HG02981 (cell line): ENCODE results near the gene PLN.
A peak's percentile ranks its signal among the peaks of the same experiment; 100 is the strongest.

Experiments
- ATAC-seq: cut with Tn5 transposase; IDR thresholded peaks from one replicate; pipeline ENCODE4 v1.9.1; 2021; ENCODE audit warnings: mild to moderate bottlenecking, moderate library complexity; ENCODE audit not compliant: unreplicated experiment

The PLN gene

GRCh38 chr6:118548136-118548535, at the start of gene PLN:
Gene PLN (plus strand): TSS chr6:118548296. CDS start chr6:118558922, 10,626 bp downstream.
- ATAC-seq = no peak

DNA sequence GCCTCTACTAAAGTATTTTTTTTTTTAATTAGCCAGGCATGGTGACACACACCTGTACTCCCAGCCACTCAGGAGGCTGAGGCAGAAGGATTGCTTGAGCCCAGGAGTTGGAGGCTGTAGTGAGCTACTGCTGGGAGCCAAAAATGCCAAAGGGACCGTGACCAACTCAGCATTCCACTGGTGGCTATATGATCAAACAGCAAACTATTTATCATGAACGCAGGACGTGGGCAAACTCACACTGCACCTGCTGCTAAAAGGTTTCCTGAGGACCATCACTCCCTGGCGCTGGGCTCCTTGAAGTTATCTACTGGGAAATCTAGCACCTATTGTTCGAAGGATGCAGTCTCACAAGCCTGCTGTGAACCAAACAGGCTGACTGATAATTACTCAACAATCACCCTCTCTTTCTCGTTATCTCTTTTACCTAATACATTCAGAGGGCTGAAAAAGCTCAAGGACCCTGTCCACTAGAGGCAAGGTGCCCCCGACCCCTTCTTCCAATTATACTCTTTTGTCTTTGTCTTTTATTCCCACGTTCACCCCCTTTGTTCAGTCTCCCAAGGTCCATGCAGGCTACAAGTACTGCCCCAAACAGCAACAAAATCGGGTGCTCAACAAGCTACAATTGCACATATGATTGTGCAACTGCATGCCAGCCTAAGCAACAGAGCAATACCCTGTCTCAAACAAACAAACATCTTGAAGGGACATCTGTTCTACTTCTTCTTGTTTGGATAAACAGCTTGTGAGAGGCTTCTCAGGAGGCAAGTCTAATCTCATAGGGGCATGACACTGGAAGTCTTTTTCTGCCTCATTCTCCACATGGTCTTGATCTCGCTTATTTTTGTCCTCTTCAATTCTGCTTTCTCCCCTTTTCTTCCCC, 47.7 kb upstream of the PLN start:
- no peak for ATAC-seq

- ATAC-seq = no peak
These were observed 47.0 kb upstream of the PLN start for GRCh38 chr6:118501099-118501498.

- no peak for ATAC-seq
These were observed 46.3 kb upstream of the PLN start for GRCh38 chr6:118501765-118502164.

DNA sequence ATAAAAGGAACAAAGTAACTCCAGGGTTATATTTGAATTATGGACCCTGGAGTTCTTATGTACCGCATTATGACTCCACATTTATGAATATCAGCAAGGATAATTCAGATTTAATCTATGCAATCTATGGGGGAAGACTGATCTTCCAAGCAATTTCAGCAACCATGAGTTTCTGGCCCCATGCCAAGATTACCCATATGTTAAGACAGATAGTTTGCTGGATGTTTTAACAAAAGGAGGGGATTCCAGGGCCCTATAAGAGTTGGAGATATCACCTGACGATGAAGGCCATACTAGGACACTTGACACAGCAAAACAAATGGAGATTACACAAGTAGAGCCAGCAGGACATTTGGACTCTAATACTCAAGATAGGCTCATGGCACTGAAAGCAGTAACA, 45.9 kb upstream of the PLN start:
- ATAC-seq = no peak

DNA sequence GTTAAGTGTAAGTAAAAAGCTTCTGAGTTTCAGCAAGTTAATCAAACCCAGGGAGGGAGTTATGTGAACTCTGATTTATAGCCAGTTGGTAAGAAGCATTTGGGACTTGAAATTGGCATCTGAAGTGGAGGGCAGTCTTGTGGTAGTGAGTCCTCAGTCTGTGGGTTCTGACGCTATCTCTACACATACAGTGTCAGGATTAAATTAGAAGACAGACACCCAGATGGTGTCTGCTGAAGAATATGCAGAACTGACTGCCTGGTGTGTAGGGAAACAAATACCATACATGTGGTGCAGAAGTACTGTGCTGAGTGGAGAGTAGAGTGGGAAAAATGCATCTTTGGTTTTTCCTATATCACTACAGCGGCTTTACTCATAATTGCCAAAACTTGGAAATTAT, 43.5 kb upstream of the PLN start:
- no peak for ATAC-seq

- ATAC-seq = no peak
These were observed 42.4 kb upstream of the PLN start for GRCh38 chr6:118505656-118506055.

DNA sequence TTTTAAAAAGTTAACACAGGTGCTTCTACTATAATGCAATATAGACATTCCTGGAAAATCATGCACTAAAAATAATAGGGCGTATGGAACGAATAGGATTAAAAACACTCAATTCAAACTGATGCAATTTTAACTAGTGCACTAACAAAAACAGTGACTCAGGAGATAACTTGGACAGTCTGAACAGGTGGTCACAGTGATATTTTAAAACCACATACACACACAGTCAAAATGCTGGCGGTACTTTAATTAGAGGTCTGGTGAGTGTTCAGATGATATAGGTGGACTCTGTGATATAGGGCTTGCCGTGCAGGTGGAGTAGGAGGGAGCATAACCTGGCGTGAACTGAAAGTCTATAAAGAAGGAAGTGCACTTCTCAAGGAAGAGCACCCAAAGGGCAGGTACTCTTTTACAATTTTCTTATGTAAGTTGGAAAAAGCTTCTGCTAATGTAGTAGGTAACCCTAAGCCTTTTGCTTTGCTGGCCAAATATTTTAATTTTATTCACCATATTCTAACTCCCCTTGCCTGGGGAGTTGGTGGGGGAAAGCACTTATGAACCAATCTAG, 41.9 kb upstream of the PLN start:
- no peak for ATAC-seq

DNA sequence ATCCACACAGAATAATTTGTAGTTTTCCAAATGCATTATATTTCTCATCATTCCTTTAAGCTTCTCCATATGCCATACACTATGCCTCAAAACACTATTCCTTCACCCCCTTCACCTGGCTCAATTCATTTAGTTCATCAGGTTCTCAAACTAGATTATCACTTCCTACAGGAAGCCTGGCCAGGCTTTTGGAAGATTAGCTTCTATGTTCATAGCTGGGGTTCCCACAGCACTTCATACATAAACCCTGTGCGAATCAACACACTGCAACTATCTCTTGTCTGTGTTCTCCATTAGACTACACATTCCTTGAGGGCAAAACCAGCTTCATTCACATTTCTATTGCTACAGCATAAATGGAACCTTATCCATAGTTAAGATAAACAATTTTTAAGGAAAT, 40.5 kb upstream of the PLN start:
- no peak for ATAC-seq

GRCh38 chr6:118509009-118509617, 39.0 kb upstream of the PLN start:
- ATAC-seq = no peak

- no peak for ATAC-seq
These were observed 36.0 kb upstream of the PLN start for GRCh38 chr6:118511930-118512715.

- ATAC-seq = no peak
These were observed 33.4 kb upstream of the PLN start for GRCh38 chr6:118514689-118515088.

DNA sequence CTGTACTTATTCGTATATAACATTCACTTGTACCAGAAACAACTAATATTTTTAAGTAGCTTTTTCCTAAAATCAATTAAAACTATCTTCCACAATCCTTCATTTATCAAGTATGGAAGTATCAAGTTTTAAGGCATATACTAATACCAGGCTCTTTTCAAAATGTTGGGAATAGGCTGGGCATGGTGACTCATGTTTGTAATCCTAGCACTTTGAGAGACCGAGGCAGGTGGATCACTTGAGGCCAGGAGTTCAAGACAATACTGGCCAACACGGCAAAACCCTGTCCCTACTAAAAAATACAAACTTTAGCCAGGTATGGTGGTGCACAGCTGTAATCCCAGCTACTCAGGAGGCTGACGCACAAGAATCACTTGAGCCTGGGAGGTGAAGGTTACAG, 25.7 kb upstream of the PLN start:
- ATAC-seq = no peak

GRCh38 chr6:118523216-118523615, 24.9 kb upstream of the PLN start:
- peak; percentile 60 for ATAC-seq

DNA sequence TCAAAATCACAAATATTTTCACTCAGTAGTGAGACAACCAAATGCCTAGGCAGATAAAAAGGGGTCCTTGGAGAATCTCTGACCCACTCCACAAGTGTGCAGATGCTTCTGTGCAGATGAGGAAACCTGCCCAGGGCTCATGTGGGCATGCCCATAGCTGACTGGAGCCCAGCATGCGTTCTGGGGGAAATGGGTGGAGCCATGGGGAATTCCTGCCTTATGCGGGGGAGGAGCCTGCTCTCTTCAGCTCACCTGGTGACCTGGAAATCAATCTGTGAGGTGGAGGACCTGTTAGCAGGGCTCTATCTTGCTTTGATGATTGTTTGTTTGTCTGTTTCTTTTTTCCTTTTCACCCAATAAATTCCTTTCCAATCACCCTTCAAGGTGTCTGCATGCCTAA, 23.4 kb upstream of the PLN start:
- no peak for ATAC-seq

- no peak for ATAC-seq
These were observed 21.9 kb upstream of the PLN start for GRCh38 chr6:118525913-118526780.

DNA sequence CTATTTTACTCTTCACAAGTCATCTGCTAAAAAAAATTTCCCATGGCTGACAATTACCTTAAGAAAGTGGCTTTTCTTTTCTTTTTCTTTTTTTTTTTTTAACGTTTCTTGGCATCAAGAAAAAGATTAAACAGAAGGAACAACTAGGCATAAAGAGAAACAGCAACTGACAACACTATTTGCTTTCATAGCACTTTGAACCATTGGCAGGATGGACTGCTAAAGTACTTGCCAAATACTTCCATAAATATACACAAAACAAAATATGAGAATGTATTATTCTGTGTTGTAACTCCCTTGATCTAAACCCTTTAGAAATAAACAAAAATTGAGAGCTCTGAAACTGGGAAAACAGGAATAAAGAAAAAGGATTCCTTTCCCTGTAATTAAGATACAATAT, 20.0 kb upstream of the PLN start:
- no peak for ATAC-seq

DNA sequence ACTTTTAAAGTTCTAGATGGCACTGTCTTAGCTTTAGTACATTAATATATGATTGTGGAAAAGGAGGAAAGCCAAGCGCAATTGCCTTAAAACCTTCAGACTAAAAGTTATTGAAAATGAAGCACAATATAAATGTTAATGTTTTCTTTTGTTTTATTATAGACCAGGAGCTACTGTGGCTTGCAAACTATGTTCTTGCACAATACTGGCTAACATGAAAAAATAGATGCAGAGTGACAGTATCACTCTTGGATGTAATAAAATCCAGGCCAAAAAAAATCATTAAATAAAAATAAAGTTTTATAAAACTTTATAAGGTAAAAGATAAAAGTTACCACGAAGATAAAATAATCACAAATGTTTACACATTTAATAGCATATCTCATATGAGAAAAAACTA, 18.3 kb upstream of the PLN start:
- no peak for ATAC-seq

GRCh38 chr6:118530942-118531341, 17.2 kb upstream of the PLN start:
- no peak for ATAC-seq

DNA sequence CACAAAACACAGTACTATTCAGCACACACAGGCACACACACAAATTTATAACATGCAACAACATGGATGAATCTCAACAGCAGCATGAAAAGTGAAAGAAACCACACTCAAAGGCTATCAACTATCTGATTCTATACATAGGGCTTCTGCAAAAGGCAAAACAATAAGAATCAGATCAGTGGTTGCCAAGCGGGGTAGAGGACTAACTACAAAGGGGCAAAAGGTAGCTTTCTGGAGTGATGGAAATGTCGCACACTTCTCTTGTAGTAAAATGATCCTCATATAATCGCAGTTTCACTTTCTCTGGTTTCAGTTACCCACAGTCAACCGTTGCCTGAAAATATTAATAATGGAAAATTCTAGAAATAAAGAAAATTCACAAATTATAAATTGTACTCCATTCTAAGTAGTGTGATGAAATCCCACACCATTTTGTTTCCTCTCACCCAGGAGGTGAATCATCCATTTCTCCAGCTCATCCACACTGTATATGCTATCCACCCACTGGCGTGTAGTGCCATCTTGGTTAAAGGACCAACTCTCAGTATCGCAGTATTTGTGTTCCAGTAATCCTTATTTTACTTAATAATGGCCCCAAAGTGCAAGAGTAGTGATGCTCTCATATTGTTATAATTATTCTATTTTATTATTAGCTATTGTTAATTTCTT, 12.8 kb upstream of the PLN start:
- ATAC-seq = no peak
